Glutamatergic neuron (in vitro differentiated cells): ENCODE data around the gene SLC14A1. TPM values are rescaled to one million over a fixed set of nuclear protein-coding genes. Genes with fewer than 3 reads are reported as not detected.

Experiments used
- DNase-seq: peaks from one replicate; pipeline ENCODE4 v3.0.0; 2022
- H3K27ac Mint-ChIP-seq: one replicate; pipeline ENCODE4 v1.8.0; 2020; ENCODE audit warnings: mild to moderate bottlenecking, mixed read lengths, inconsistent platforms; ENCODE audit not compliant: unreplicated experiment
- H3K27me3 Mint-ChIP-seq: one replicate; pipeline ENCODE4 v1.8.0; 2020; ENCODE audit warnings: mild to moderate bottlenecking, moderate library complexity, mixed read lengths, inconsistent platforms; ENCODE audit not compliant: unreplicated experiment
- H3K36me3 Mint-ChIP-seq: one replicate; pipeline ENCODE4 v1.8.0; 2020; ENCODE audit warnings: mild to moderate bottlenecking, mixed read lengths, inconsistent platforms; ENCODE audit not compliant: unreplicated experiment
- H3K4me1 Mint-ChIP-seq: one replicate; pipeline ENCODE4 v1.8.0; 2020; ENCODE audit warnings: mild to moderate bottlenecking, low read depth, mixed read lengths, inconsistent platforms; ENCODE audit not compliant: unreplicated experiment
- H3K4me3 Mint-ChIP-seq: one replicate; pipeline ENCODE4 v1.8.0; 2020; ENCODE audit warnings: mild to moderate bottlenecking, mixed read lengths, inconsistent platforms; ENCODE audit not compliant: unreplicated experiment
- H3K9me3 Mint-ChIP-seq: one replicate; pipeline ENCODE4 v1.8.0; 2020; ENCODE audit warnings: mild to moderate bottlenecking, moderate library complexity, mixed read lengths, inconsistent platforms; ENCODE audit not compliant: unreplicated experiment
- CTCF ChIP-seq: fragments of 200-600 bp; sonication (generic); IDR thresholded peaks from one replicate; pipeline ENCODE4 v1.5.0; 2021; ENCODE audit not compliant: partially characterized antibody, unreplicated experiment
- total RNA-seq: library from RNA; stranded (reverse); fragmentation: NEBNext Ultra II Directional; extraction: Animal tissue kit (Norgen Biotek cat#: 25700); gene quantifications from one replicate; pipeline ENCODE4 v1.2.1, GENCODE V29; 2021; ENCODE audit not compliant: unreplicated experiment

SLC14A1 gene
- total RNA-seq, 1 donor from 2014 or later = not detected

DNA sequence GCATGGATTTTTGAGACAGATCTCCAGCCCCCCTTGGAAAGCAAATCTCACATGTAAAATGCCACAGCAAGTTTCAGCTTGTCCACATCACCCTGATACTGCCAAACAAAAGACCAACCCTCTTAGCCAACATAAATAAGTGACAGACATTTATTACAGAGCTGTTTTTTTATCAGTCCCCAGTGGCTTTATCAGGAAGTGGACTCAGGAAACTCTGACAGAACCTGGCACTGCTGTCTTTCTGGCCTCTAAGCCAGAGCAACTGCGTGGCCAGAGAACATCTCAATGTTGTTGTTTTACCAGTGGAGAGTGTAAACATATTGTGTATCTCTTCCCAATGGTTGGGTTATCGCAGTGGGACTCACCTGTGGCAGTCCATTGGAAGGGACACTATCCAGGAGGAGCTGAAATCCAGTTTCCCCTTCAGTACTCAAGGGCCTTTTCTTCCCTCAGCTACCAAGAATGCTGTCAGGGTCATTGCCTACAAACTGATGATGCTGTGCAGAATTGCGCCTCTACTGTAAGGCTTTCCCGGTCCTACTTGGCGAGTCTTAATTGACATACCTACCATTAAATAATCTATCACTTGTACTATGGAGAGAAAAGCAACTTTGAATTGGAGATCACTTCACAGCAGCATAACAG lies 22.0 kb downstream of the SLC14A1 start:
- no peak overlapping the region for H3K27ac Mint-ChIP-seq
- DNase-seq = no peak
- no peaks in the 10 kb centered on the region for H3K4me1 Mint-ChIP-seq
- H3K27me3 Mint-ChIP-seq = no peaks in the 10 kb centered on the region
- H3K4me3 Mint-ChIP-seq = no peak overlapping the region
- H3K36me3 Mint-ChIP-seq = no peaks in the 10 kb centered on the region
- TF ChIP-seq CTCF = no peak
- no peaks in the 10 kb centered on the region for H3K9me3 Mint-ChIP-seq

DNA sequence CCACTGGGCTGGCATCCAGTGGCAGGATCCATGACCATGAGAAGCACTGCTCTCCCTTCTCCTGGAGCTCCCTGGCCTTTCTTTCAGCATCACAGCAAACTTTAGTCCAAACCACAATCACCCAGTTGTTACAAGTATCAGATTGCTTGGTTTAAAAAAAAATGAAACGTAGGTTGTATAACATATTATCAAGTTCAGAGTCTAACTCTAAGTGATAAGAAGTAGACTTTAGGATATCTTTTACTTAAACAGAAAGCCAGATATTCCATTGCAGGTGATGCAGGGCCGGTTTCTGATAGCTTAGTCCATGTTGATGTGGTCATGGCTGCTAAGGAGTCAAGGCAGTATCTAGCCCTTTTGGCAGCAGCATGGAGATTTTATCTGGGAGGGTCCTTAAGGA lies 24.5 kb downstream of the SLC14A1 start:
- Mint-ChIP-seq H3K4me1 (no peaks in the 10 kb centered on the region), H3K9me3 (no peaks in the 10 kb centered on the region)

GRCh38 chr18:45749918-45750689 lies 26.1 kb downstream of the SLC14A1 start:
- Mint-ChIP-seq H3K4me1 (no peaks in the 10 kb centered on the region), H3K9me3 (peaks cover 2% of the 10 kb centered on the region), H3K27ac (no peak overlapping the region), H3K27me3 (no peaks in the 10 kb centered on the region), H3K36me3 (no peaks in the 10 kb centered on the region), H3K4me3 (no peak overlapping the region)
- TF ChIP-seq CTCF = no peak
- DNase-seq = no peak

More for the DNA sequence above, 24.5 kb downstream of the SLC14A1 start:
- Mint-ChIP-seq H3K27ac (no peak overlapping the region), H3K4me3 (no peak overlapping the region), H3K27me3 (no peaks in the 10 kb centered on the region), H3K36me3 (no peaks in the 10 kb centered on the region)
- TF ChIP-seq CTCF = no peak
- no peak for DNase-seq

GRCh38 chr18:45751766-45752165 lies 27.8 kb downstream of the SLC14A1 start:
- H3K36me3 Mint-ChIP-seq = no peaks in the 10 kb centered on the region
- no peak for TF ChIP-seq CTCF
- DNase-seq = no peak
- H3K4me1 Mint-ChIP-seq = no peaks in the 10 kb centered on the region
- no peak overlapping the region for H3K27ac Mint-ChIP-seq
- peaks cover 2% of the 10 kb centered on the region for H3K9me3 Mint-ChIP-seq
- no peaks in the 10 kb centered on the region for H3K27me3 Mint-ChIP-seq
- no peak overlapping the region for H3K4me3 Mint-ChIP-seq

- no peak for TF ChIP-seq CTCF
- Mint-ChIP-seq H3K36me3 (no peaks in the 10 kb centered on the region), H3K9me3 (peaks cover 2% of the 10 kb centered on the region)
Observed at GRCh38 chr18:45752681-45753080, 28.7 kb downstream of the SLC14A1 start.

More at GRCh38 chr18:45752681-45753080, 28.7 kb downstream of the SLC14A1 start:
- Mint-ChIP-seq H3K27me3 (no peaks in the 10 kb centered on the region), H3K27ac (no peak overlapping the region), H3K4me3 (no peak overlapping the region), H3K4me1 (no peaks in the 10 kb centered on the region)
- DNase-seq = no peak
